NCI-H1105 (cell line): ENCODE data around the gene WASHC3.
"Not testable (repeated sequence)": the region's sequence is repeated elsewhere in the genome, so short reads cannot be mapped to it uniquely, and the experiment has no call there.

ENCODE experiments used
- DNase-seq: peaks from one replicate; lab custom pipeline; 2025; lab: John Stamatoyannopoulos, UW

The WASHC3 gene, protein sequence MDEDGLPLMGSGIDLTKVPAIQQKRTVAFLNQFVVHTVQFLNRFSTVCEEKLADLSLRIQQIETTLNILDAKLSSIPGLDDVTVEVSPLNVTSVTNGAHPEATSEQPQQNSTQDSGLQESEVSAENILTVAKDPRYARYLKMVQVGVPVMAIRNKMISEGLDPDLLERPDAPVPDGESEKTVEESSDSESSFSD

GRCh38 chr12:102061560-102062418 is at the start of gene WASHC3:
TSS of gene WASHC3 (minus strand) at chr12:102061991. CDS start at chr12:102061962, 29 bp downstream.
- DNase-seq, result peak; percentile 94

DNA sequence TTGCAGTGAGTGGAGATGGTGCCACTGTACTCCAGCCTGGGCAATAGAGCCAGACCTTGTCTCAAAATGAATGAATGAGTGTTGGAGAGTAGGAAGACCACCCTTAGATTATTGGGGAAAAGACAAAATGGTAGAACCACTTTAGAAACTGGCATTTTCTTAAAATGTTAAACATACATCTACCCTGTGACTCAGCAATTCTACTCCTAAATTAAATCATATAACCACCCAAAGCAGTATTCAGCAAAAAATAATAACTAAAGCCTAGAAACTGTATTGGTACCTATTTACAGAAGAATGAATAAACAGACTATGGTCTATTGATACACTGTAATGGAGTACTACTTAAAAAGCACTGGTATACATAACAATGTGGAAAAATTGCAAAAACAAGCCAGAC is 49.0 kb upstream of the WASHC3 start:
- DNase-seq, result no peak

- DNase-seq, result no peak
Measured at GRCh38 chr12:102107970-102108369, 46.2 kb upstream of the WASHC3 start.

DNA sequence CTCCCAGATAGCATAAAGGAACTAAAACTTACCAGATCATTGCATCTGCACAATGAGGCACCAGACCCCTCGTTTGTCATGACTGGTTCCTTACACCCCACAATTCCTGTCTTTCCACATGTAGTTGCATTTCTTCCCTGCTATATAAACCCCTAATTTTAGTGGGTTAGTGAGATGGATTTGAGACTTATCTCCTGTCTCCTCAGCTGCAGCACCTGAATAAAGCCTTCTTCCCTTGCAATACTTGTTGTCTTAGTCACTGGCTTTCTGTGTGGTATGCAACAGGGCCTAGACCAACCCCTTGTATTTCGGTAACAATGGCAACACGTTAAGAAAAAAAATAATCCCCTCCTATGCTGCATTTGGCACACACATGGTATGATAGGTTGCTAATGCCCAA is 45.1 kb upstream of the WASHC3 start:
- no peak for DNase-seq

GRCh38 chr12:102096855-102097254 is 35.1 kb upstream of the WASHC3 start:
- no peak for DNase-seq

DNA sequence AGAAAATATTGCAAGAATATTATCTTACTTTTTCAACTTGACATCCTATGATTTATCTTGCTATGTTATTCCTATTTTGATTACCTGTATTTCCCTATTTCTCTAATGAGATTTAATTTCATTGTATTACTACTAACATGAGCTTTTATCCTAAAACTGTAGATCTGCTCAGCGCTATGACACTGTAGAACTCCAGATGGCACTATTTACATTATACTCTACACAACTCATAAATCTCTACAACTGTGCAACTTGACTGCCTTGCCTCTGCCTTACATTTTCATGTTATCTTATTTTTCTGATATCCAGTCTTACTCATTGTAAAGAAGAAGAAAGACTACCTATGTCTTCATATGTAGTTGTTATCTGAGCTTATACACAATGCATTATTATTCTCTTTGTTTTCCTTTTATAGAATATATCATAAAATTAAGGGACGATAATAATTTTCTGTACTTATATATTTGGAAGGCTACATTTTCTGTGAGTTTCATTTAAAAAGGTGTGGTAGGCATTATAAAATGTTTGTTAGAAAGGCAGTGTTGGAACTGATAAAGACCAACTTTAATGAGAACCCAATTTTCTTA is 34.0 kb upstream of the WASHC3 start:
- no peak for DNase-seq

- DNase-seq, result no peak
Measured at GRCh38 chr12:102093319-102093718, 31.5 kb upstream of the WASHC3 start.

GRCh38 chr12:102089228-102089835 is 27.5 kb upstream of the WASHC3 start:
- not testable (repeated sequence) for DNase-seq

- DNase-seq, result no peak
Measured at GRCh38 chr12:102080842-102081241, 19.1 kb upstream of the WASHC3 start.

GRCh38 chr12:102072092-102072491 is 10.3 kb upstream of the WASHC3 start:
- not testable (repeated sequence) for DNase-seq

GRCh38 chr12:102069707-102070106 is 7.9 kb upstream of the WASHC3 start:
- DNase-seq, result no peak

- no peak for DNase-seq
Measured at GRCh38 chr12:102067574-102068258, 5.9 kb upstream of the WASHC3 start.

GRCh38 chr12:102064476-102064875 is 2.7 kb upstream of the WASHC3 start:
- DNase-seq, result no peak

GRCh38 chr12:102063069-102063468 is 1.3 kb upstream of the WASHC3 start:
- DNase-seq, result no peak

DNA sequence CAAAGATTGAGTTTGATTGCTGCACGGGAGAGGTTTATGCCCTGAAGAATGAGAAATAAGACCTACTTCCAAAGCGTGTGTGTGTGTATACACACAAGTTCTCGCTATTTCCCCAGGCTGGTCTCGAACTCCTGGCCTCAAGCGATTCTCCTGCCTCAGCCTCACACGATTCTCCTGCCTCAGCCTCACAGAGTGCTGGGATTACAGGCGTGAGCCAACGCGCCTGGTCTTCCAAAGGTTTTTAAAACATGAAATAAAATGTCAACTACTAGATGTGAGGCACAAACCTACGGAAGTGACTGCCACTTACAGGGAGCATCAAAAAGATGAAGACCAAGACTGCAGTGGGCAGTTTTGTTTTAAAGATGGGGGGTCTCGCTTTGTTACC is 622 bp upstream of the WASHC3 start:
- DNase-seq, result no peak

- no peak for DNase-seq
Measured at GRCh38 chr12:102061096-102061559, 663 bp downstream of the WASHC3 start.

GRCh38 chr12:102059343-102059742 is 2.4 kb downstream of the WASHC3 start:
- DNase-seq, result no peak

- no peak for DNase-seq
Measured at GRCh38 chr12:102054345-102054744, 7.4 kb downstream of the WASHC3 start.

DNA sequence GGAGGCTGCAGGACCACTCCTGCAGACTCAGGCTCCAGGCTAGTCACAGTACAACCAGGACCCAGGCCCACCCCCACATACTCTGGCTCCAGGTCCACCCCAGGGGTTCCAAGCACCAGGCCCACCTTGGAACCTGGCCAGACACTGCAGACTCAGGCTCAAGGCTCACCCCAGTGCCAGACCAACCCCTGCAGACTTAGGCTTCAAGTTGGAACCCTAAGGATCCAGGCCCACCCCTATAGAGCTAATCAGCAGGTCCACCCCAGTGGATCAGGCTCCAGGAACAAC is 8.8 kb downstream of the WASHC3 start:
- DNase-seq, result no peak

DNA sequence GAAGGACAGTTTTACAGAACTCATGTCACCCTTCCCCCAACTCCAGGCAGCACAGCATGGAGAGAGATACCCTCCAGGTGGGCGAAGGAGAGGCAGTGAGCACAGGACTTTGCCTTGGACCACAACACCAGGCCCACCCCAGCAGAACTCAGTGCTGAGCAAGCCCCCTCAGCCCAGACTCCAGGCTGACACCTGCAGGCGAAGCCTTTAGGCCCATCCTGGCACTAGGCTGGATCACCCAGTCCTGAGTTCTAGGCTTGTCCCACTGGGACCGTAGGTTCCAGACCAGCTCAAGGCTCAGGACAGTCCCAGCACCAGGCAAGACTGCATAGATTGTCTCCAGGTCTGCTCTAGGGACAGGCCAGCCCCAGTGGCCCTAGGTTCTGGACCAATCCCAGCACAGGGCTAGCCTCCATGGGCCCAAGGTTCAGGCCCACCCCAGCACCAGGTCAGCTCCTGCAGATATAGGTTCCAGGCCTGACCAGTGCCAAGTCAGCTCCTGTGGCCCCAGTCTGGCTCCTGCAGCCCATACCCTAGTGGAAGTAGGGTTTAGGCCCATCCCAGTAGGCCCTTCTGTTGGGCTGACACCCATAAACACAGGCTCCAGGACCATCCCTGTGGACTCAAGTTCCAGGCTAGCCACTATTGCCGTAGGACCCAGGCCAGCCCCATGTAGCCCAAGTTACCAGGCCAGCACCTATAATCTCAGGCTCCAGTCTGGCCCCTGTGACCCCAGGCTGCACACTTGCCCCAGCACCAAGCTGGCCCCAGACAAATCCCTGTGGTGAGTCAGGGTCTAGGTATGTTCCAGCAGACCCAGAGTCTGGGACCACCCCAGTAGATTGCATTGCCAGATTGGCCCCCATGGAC is 9.4 kb downstream of the WASHC3 start:
- no peak for DNase-seq

DNA sequence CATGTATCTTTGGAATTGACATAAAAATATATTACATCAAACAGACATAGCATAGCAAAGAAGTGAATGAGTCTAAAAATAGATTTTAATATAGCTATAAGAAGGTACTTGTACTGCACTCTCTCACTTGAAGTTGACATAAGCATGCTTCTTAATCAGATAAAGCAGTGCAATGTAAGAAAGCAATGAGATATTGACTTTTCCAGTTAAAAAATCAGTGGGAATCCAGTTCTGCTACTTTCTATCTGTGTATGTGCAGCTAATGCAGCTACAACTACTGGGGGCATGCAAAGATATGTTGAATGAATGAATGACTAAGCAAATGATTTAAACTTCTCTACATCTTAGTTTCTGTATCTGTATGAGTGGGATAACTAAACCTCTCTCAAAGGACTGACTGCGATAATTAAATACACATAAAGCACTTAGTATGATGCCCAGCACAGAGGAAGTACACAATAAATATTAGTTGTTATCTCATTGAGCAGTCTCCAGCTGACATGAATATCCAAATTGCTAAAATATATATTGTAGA is 10.3 kb downstream of the WASHC3 start:
- DNase-seq, result no peak
